Stimulated activated effector memory CD8-positive, alpha-beta T cell treated with anti-CD3 and anti-CD28 coated beads, Interleukin-12 subunit alpha, Interleukin-12 subunit beta, amount 100 ng/mL, for 72 hours (primary cell): ENCODE measurements around the gene PCDHB13.
"Not testable (repeated sequence)": the region's sequence is repeated elsewhere in the genome, so short reads cannot be mapped to it uniquely, and the experiment has no call there.

Source experiments
- ATAC-seq: fragments of 150-1000 bp; cut with Tn5 transposase; 2 replicates; pipeline ENCODE4 v1.10.0; 2021
- DNase-seq, 2 donors: peaks; one replicate each; pipeline ENCODE4 v3.0.0; 2021 to 2022; ENCODE audit warnings: low spot score in 2 of 2
- H3K27ac Mint-ChIP-seq: one replicate; pipeline ENCODE4 v1.8.0; 2022; ENCODE audit warnings: mild to moderate bottlenecking, mixed read lengths
- H3K36me3 Mint-ChIP-seq: one replicate; pipeline ENCODE4 v1.8.0; 2022; ENCODE audit warnings: mild to moderate bottlenecking, mixed read lengths
- H3K4me1 Mint-ChIP-seq: one replicate; pipeline ENCODE4 v1.8.0; 2022; ENCODE audit warnings: mixed read lengths
- H3K4me3 Mint-ChIP-seq: one replicate; pipeline ENCODE4 v1.8.0; 2022; ENCODE audit warnings: mild to moderate bottlenecking, mixed read lengths
- H3K9me3 Mint-ChIP-seq: one replicate; pipeline ENCODE4 v1.8.0; 2022; ENCODE audit warnings: mixed read lengths

The PCDHB13 gene

GRCh38 chr5:141192110-141192725 is 21.5 kb upstream of the PCDHB13 start, which contains the start of gene PCDHB10:
Gene PCDHB10 (plus strand): TSS chr5:141192353. CDS start chr5:141192553, 200 bp downstream.
- peaks cover 19% of the 10 kb centered on the region for H3K9me3 Mint-ChIP-seq
- no peak for ATAC-seq
- H3K4me3 Mint-ChIP-seq: no peak within 1 kb of the TSS
- peaks cover under 1% of the 10 kb centered on the region for H3K4me1 Mint-ChIP-seq
- no peak within 1 kb of the TSS for H3K27ac Mint-ChIP-seq
- no peak for DNase-seq
- H3K36me3 Mint-ChIP-seq: peaks cover 6% of the 10 kb centered on the region

- not testable (repeated sequence) for H3K4me3 Mint-ChIP-seq, DNase-seq, H3K27ac Mint-ChIP-seq, ATAC-seq, H3K36me3 Mint-ChIP-seq, H3K4me1 Mint-ChIP-seq
- H3K9me3 Mint-ChIP-seq: peaks cover 14% of the 10 kb centered on the region
These were observed 19.4 kb upstream of the PCDHB13 start for GRCh38 chr5:141194332-141194731.

GRCh38 chr5:141196363-141196762 is 17.4 kb upstream of the PCDHB13 start:
- Mint-ChIP-seq H3K4me1 (no peaks in the 10 kb centered on the region), H3K4me3 (no peak overlapping the region), H3K27ac (no peak overlapping the region), H3K9me3 (peaks cover 14% of the 10 kb centered on the region), H3K36me3 (no peaks in the 10 kb centered on the region)
- no peak for ATAC-seq
- no peak for DNase-seq

DNA sequence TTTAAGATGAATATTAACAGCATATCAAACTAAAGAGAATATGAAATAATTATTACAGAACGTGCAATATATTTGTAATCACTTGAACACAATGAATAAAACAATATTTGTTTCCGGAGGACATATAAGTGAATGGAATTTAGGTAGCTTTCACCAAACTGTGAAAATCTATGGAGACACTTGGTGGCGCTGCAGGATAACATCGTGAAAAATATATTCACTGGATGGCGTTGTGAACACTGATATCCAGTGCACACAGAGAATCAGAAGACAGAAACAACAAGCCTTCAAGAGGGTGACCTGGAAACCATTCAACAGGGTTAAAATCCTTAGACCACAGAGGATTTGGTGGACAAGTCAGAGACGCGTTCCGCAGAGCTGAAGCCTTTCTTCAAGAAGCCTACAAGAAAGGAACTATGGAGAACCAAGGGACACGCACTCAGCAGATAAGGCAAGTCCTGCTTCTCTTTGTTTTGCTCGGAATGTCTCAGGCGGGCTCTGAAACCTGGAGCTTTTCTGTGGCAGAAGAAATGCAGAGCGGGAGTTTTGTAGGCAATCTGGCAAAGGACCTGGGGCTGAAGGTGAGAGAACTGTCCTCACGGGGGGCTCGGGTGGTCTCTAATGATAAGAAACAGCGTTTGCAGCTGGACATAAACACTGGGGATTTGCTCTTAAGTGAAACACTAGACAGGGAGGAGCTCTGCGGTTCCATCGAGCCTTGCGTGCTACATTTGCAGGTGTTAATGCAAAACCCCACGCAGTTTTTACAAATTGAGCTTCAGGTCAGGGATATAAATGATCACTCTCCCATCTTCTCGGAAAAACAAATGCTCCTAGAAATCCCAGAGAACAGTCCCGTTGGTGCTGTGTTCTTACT is 14.1 kb upstream of the PCDHB13 start, which contains the start of gene PCDHB11:
Gene PCDHB11 (plus strand): TSS at position 269 of the 877 bp plus-strand sequence. CDS start 148 bp downstream, at position 417.
- Mint-ChIP-seq H3K27ac (no peak within 1 kb of the TSS), H3K4me3 (no peak within 1 kb of the TSS), H3K36me3 (no peaks in the 10 kb centered on the region), H3K9me3 (peaks cover 14% of the 10 kb centered on the region), H3K4me1 (no peaks in the 10 kb centered on the region)
- no peak for DNase-seq
- no peak for ATAC-seq

DNA sequence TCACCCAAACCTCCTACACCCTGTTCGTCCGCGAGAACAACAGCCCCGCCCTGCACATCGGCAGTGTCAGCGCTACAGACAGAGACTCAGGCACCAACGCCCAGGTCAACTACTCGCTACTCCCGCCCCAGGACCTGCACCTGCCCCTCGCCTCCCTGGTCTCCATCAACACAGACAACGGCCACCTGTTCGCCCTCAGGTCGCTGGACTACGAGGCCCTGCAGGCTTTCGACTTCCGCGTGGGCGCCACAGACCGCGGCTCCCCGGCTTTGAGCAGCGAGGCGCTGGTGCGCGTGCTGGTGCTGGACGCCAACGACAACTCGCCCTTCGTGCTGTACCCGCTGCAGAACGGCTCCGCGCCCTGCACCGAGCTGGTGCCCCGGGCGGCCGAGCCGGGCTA is 12.6 kb upstream of the PCDHB13 start:
- not testable (repeated sequence) for H3K27ac Mint-ChIP-seq, H3K4me1 Mint-ChIP-seq, H3K36me3 Mint-ChIP-seq, H3K4me3 Mint-ChIP-seq, DNase-seq, ATAC-seq
- peaks cover 11% of the 10 kb centered on the region for H3K9me3 Mint-ChIP-seq

DNA sequence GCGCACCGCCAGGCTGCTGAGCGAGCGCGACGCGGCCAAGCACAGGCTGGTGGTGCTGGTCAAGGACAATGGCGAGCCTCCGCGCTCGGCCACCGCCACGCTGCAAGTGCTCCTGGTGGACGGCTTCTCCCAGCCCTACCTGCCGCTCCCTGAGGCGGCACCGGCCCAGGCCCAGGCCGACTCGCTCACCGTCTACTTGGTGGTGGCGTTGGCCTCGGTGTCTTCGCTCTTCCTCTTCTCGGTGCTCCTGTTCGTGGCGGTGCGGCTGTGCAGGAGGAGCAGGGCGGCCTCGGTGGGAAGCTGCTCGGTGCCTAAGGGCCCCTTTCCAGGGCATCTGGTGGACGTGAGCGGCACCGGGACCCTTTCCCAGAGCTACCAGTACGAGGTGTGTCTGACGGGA is 12.1 kb upstream of the PCDHB13 start:
- not testable (repeated sequence) for H3K27ac Mint-ChIP-seq, ATAC-seq, H3K4me1 Mint-ChIP-seq, H3K4me3 Mint-ChIP-seq, DNase-seq, H3K9me3 Mint-ChIP-seq, H3K36me3 Mint-ChIP-seq

- Mint-ChIP-seq H3K27ac (no peak within 1 kb of the TSS), H3K9me3 (no peaks in the 10 kb centered on the region), H3K36me3 (no peaks in the 10 kb centered on the region), H3K4me3 (no peak within 1 kb of the TSS), H3K4me1 (no peaks in the 10 kb centered on the region)
- ATAC-seq: no peak
- no peak for DNase-seq
These were observed 5.2 kb upstream of the PCDHB13 start, which contains the start of gene PCDHB12 for GRCh38 chr5:141208478-141208877. Gene PCDHB12 (plus strand): TSS chr5:141208719. CDS start chr5:141208908, 189 bp downstream.

GRCh38 chr5:141210281-141210680 is 3.4 kb upstream of the PCDHB13 start:
- not testable (repeated sequence) for ATAC-seq, H3K9me3 Mint-ChIP-seq, H3K36me3 Mint-ChIP-seq, DNase-seq, H3K27ac Mint-ChIP-seq, H3K4me1 Mint-ChIP-seq, H3K4me3 Mint-ChIP-seq

DNA sequence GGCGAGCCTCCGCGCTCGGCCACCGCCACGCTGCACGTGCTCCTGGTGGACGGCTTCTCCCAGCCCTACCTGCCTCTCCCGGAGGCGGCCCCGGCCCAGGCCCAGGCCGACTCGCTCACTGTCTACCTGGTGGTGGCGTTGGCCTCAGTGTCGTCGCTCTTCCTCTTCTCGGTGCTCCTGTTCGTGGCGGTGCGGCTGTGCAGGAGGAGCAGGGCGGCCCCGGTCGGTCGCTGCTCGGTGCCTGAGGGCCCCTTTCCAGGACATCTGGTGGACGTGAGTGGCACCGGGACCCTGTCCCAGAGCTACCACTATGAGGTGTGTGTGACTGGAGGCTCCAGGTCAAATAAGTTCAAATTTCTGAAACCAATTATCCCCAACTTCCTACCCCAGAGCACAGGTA is 2.9 kb upstream of the PCDHB13 start:
- not testable (repeated sequence) for H3K9me3 Mint-ChIP-seq, H3K36me3 Mint-ChIP-seq, DNase-seq, ATAC-seq, H3K27ac Mint-ChIP-seq, H3K4me3 Mint-ChIP-seq, H3K4me1 Mint-ChIP-seq

- not testable (repeated sequence) for H3K4me3 Mint-ChIP-seq, H3K27ac Mint-ChIP-seq, H3K9me3 Mint-ChIP-seq, H3K36me3 Mint-ChIP-seq, ATAC-seq, DNase-seq, H3K4me1 Mint-ChIP-seq
These were observed 864 bp downstream of the PCDHB13 start for GRCh38 chr5:141214583-141214982.

DNA sequence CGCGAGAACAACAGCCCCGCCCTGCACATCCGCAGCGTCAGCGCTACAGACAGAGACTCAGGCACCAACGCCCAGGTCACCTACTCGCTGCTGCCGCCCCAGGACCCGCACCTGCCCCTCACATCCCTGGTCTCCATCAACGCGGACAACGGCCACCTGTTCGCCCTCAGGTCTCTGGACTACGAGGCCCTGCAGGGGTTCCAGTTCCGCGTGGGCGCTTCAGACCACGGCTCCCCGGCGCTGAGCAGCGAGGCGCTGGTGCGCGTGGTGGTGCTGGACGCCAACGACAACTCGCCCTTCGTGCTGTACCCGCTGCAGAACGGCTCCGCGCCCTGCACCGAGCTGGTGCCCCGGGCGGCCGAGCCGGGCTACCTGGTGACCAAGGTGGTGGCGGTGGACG is 1.8 kb downstream of the PCDHB13 start:
- not testable (repeated sequence) for H3K4me1 Mint-ChIP-seq, H3K36me3 Mint-ChIP-seq, ATAC-seq, H3K27ac Mint-ChIP-seq, DNase-seq, H3K9me3 Mint-ChIP-seq, H3K4me3 Mint-ChIP-seq

GRCh38 chr5:141216035-141216434 is 2.3 kb downstream of the PCDHB13 start:
- H3K4me3 Mint-ChIP-seq, H3K4me1 Mint-ChIP-seq, H3K9me3 Mint-ChIP-seq, H3K36me3 Mint-ChIP-seq, DNase-seq, ATAC-seq, H3K27ac Mint-ChIP-seq: not testable (repeated sequence)

DNA sequence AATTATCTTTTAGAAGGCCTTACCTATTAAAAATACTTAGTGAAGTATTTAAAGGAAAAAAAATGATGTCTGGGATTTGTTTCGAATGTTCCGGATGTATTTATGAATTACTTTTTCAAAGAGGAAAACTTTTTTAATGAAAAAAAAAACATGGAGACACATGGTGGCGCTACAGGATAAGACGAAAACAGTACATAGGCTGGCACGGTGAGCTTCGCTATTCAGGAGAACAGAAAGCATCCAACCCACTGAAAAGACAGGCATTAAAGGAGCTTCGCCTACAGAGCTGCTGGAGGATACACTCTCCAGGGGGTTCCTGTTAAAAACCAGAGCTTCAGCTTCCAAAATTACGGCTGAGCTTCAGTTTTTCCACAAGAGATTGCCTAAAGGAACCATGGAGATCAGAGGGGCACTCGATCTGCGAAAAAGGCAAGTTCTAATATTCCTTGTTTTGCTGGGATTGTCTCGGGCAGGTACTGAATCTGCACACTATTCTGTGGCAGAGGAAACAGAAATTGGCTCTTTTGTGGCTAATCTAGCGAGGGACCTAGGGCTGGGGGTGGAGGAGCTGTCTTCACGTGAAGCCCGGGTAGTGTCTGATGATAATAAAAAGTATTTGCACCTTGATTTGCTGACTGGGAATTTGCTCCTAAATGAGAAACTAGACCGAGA is 9.5 kb downstream of the PCDHB13 start, which contains the start of gene PCDHB14:
Gene PCDHB14 (plus strand): TSS at position 232 of the 672 bp plus-strand sequence. CDS start 163 bp downstream, at position 395.
- H3K9me3 Mint-ChIP-seq: peaks cover 2% of the 10 kb centered on the region
- no peaks in the 10 kb centered on the region for H3K36me3 Mint-ChIP-seq
- H3K4me1 Mint-ChIP-seq: no peaks in the 10 kb centered on the region
- H3K4me3 Mint-ChIP-seq: no peak within 1 kb of the TSS
- ATAC-seq: no peak
- H3K27ac Mint-ChIP-seq: no peak within 1 kb of the TSS
- DNase-seq: no peak

- H3K27ac Mint-ChIP-seq, H3K9me3 Mint-ChIP-seq, H3K4me1 Mint-ChIP-seq, DNase-seq, ATAC-seq, H3K4me3 Mint-ChIP-seq, H3K36me3 Mint-ChIP-seq: not testable (repeated sequence)
These were observed 11.1 kb downstream of the PCDHB13 start for GRCh38 chr5:141224844-141225243.

- H3K27ac Mint-ChIP-seq, DNase-seq, H3K4me1 Mint-ChIP-seq, H3K9me3 Mint-ChIP-seq, ATAC-seq, H3K4me3 Mint-ChIP-seq, H3K36me3 Mint-ChIP-seq: not testable (repeated sequence)
These were observed 11.7 kb downstream of the PCDHB13 start for GRCh38 chr5:141225421-141225820.
